ENCODE measurements around the gene VIPR1.

Gene VIPR1

DNA sequence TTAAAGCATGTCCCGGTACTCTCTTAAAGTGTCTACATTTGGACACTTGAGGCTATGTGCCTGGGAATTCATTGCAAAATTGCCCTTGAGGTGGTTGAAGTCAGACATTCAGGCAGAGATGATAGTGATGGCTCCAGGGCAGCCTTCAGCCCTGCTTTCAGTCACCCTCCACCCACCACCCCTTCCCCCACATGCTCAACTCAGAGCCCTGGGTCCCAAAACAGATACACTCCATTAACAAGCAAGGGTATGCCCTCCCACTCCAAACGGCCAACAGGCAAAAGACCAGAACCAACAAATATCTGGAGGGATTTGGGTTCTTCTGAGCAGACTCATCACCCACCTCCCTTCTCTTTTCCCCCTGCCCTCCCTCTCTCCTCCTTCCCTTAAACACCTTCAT, 29.9 kb upstream of the VIPR1 start:
- TF ChIP-seq, protein P1, sequence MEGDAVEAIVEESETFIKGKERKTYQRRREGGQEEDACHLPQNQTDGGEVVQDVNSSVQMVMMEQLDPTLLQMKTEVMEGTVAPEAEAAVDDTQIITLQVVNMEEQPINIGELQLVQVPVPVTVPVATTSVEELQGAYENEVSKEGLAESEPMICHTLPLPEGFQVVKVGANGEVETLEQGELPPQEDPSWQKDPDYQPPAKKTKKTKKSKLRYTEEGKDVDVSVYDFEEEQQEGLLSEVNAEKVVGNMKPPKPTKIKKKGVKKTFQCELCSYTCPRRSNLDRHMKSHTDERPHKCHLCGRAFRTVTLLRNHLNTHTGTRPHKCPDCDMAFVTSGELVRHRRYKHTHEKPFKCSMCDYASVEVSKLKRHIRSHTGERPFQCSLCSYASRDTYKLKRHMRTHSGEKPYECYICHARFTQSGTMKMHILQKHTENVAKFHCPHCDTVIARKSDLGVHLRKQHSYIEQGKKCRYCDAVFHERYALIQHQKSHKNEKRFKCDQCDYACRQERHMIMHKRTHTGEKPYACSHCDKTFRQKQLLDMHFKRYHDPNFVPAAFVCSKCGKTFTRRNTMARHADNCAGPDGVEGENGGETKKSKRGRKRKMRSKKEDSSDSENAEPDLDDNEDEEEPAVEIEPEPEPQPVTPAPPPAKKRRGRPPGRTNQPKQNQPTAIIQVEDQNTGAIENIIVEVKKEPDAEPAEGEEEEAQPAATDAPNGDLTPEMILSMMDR (IDR thresholded peaks at IDR 0.05; ENCODE audit: extremely low read depth, insufficient read depth, missing control alignments): no peak
- no peak for DNase-seq (ENCODE audit: low spot score)
- in situ Hi-C loops (cut with MboI; ENCODE audit: low pct_unique_long_range_greater_than_20kb, low sequenced_read_pairs, unreplicated experiment): no loop called here

DNA sequence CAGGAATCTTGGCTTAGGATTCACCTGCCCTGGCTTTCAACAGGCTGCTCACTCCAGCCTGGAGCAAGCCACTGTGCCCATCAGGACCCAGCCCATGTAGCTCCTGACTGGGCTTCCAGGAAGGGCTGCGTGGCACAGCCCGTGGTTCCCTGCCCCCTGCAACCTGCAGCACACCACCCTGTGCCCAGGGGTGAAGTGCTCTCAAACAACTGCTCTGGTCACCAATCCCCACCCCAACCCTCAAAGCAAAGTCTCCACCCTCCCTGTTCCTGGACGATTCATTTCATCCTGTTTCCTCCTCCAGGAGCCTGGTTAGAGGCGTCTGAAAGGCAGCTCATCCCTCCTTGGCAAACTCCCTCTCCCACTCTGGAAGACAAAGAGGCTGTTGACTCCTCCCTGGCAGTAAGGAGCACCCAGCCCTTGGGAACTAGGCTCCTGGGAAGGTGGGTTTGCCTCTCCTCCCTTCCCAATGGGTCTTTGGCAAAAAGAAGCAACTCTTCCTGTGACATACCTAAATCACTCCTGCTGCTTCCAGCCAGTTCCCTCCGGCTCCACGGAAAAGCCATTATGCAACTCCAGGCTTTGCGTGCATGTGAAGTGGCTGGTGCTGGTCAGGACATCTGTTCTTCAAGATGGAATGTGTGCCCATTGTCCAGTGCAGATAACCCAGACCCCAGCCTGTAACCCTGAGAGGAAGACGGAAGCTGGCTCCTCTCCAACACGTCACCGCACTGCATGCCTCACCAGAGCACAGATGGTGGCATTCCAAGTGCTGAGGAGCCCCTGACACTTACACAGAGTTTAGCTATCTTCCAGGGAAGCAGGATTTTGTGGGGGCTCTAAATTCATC, 29.1 kb upstream of the VIPR1 start:
- in situ Hi-C loops (cut with MboI; ENCODE audit: low pct_unique_long_range_greater_than_20kb, low sequenced_read_pairs, unreplicated experiment): no loop called here
- TF ChIP-seq, protein P1 (IDR thresholded peaks at IDR 0.05; ENCODE audit: extremely low read depth, insufficient read depth, missing control alignments): no peak
- no peak for DNase-seq (ENCODE audit: low spot score)

GRCh38 chr3:42476225-42477125, 26.0 kb upstream of the VIPR1 start:
- no peak for DNase-seq (ENCODE audit: low spot score)
- in situ Hi-C loops (cut with MboI; ENCODE audit: low pct_unique_long_range_greater_than_20kb, low sequenced_read_pairs, unreplicated experiment): no loop called here
- TF ChIP-seq, protein P1 (IDR thresholded peaks at IDR 0.05; ENCODE audit: extremely low read depth, insufficient read depth, missing control alignments): no peak

- in situ Hi-C loops (cut with MboI; ENCODE audit: low pct_unique_long_range_greater_than_20kb, low sequenced_read_pairs, unreplicated experiment): no loop called here
- TF ChIP-seq, protein P1 (IDR thresholded peaks at IDR 0.05; ENCODE audit: extremely low read depth, insufficient read depth, missing control alignments): no peak
- no peak for DNase-seq (ENCODE audit: low spot score)
Observed at GRCh38 chr3:42477696-42478095, 24.7 kb upstream of the VIPR1 start.

DNA sequence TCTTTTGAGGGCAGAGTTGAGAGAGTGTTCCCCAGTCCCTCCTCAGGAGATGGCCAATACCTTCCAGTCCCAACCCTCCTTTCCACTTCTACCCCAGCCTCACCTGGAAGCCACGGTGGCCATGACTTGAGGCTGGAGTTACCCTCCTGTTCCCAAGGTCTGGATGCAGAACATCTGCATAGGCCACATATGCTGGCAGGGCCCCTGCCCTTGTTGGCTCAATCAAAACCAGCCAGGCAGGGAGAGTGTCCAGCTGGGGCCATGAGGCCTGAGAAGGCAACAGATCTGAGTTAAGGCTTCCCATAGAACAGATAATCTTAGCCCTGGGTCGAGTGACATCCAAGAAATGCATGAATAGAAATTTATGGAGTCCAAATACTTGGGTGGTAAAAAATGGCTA, 23.6 kb upstream of the VIPR1 start:
- in situ Hi-C loops (cut with MboI; ENCODE audit: low pct_unique_long_range_greater_than_20kb, low sequenced_read_pairs, unreplicated experiment): no loop called here
- DNase-seq (ENCODE audit: low spot score): no peak
- TF ChIP-seq, protein P1 (IDR thresholded peaks at IDR 0.05; ENCODE audit: extremely low read depth, insufficient read depth, missing control alignments): no peak

DNA sequence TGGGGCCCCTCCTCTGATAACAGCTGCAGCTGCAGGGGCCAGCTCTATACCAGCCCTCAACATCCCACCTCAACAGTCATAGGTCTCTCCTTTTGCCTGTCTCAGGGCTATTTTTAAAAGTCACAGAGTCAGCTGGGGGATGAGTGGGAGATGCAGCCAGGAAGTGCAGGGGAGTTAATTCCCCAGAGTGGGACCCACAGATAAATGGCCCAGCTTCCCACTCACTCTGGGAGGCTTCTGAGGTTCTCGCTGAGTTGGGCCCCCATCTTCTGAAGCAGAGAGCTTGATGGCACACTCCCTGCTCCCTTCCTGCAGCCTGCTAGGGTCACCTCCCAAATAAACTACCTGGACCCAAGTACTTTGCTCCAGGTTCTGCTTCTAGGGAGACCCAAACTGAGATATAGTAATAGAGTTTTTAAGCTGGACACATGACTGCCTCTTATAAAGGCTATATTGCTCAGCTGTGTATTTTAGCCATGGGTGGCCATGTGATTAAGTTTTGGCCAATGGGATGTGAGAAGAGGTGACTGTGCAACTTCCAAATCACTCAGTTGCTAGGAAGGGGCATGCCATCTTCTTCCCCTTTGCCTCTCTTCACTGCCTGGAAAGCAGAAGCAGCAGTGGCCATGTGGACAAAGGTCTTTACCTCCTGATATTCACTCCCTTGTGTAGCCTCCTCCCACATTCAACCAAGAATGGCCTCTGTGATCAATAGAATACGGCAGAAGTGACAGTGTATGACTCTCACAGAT, 15.5 kb upstream of the VIPR1 start:
- in situ Hi-C loops (cut with MboI; ENCODE audit: low pct_unique_long_range_greater_than_20kb, low sequenced_read_pairs, unreplicated experiment): no loop called here
- TF ChIP-seq, protein P1 (IDR thresholded peaks at IDR 0.05; ENCODE audit: extremely low read depth, insufficient read depth, missing control alignments): no peak
- DNase-seq (ENCODE audit: low spot score): no peak
